Neural cell (in vitro differentiated cells): ENCODE data around the gene TXNL4B. TPM values are rescaled to one million over a fixed set of nuclear protein-coding genes. Genes with fewer than 3 reads are reported as not detected.
A peak's percentile ranks its signal among the peaks of the same experiment; 100 is the strongest.

ENCODE experiments used
- H2AFZ ChIP-seq: fragments of 200-600, 300-800 bp; sonication (generic), shearing (Covaris generic); 2 replicates; pipeline ENCODE4 v1.6.0; 2014; ENCODE audit warnings: low read depth, mild to moderate bottlenecking, antibody characterized with exemption, low read length, moderate library complexity
- H3F3A ChIP-seq: fragments of 200-600 bp; shearing (Covaris generic); 2 replicates; pipeline ENCODE4 v1.6.1; 2016; ENCODE audit warnings: mild to moderate bottlenecking, moderate library complexity, mixed read lengths, antibody characterized with exemption, low read length; ENCODE audit not compliant: insufficient read depth, poor library complexity, severe bottlenecking
- H3K27ac ChIP-seq: fragments of 200-600, 300-800 bp; sonication (generic), shearing (Covaris generic); 2 replicates; pipeline ENCODE4 v1.5.1; 2014; ENCODE audit warnings: mild to moderate bottlenecking, low read length, moderate library complexity
- H3K27me3 ChIP-seq: fragments of 300-800, 200-600 bp; sonication (generic), shearing (Covaris generic); 2 replicates; pipeline ENCODE4 v1.6.0; 2014; ENCODE audit warnings: mild to moderate bottlenecking, low read depth, low read length, moderate library complexity; ENCODE audit not compliant: insufficient read depth
- H3K36me3 ChIP-seq: fragments of 300-800, 200-600 bp; sonication (generic), shearing (Covaris generic); 2 replicates; pipeline ENCODE4 v1.5.1; 2014; ENCODE audit warnings: mild to moderate bottlenecking, antibody characterized with exemption, low read length, moderate library complexity; ENCODE audit not compliant: insufficient read depth
- H3K4me2 ChIP-seq: fragments of 300-800, 200-600 bp; sonication (generic), shearing (Covaris generic); 2 replicates; pipeline ENCODE4 v1.6.0; 2014; ENCODE audit warnings: mild to moderate bottlenecking, low read length
- H3K4me3 ChIP-seq: fragments of 300-800, 200-600 bp; sonication (generic), shearing (Covaris generic); 2 replicates; pipeline ENCODE4 v1.5.1; 2014; ENCODE audit warnings: mild to moderate bottlenecking, low read length, moderate library complexity
- H3K79me2 ChIP-seq: fragments of 200-600 bp; shearing (Covaris generic); replicated peaks from 2 replicates; pipeline ENCODE4 v1.6.0; 2014; ENCODE audit warnings: mild to moderate bottlenecking, low read length, moderate library complexity; ENCODE audit not compliant: insufficient read depth
- H3K9ac ChIP-seq: fragments of 300-800, 200-600 bp; sonication (generic), shearing (Covaris generic); 2 replicates; pipeline ENCODE4 v1.6.1; 2016; ENCODE audit warnings: mild to moderate bottlenecking, low read length, mixed read lengths
- H3K9me2 ChIP-seq: fragments of 200-600 bp; shearing (Covaris generic); 2 replicates; pipeline ENCODE4 v1.6.1; 2016; ENCODE audit warnings: mild to moderate bottlenecking, low read length, mixed read lengths; ENCODE audit not compliant: insufficient read depth
- H3K9me3 ChIP-seq: fragments of 200-600, 300-800 bp; sonication (generic), shearing (Covaris generic); 2 replicates; pipeline ENCODE4 v1.6.1; 2016; ENCODE audit warnings: mild to moderate bottlenecking, mixed run types, low read length, moderate library complexity, mixed read lengths
- H4K20me1 ChIP-seq: fragments of 200-600 bp; shearing (Covaris generic); 2 replicates; pipeline ENCODE4 v1.6.1; 2016; ENCODE audit warnings: mild to moderate bottlenecking, mixed run types; ENCODE audit not compliant: insufficient read depth
- CTCF ChIP-seq: fragments of 450-650 bp; IDR thresholded peaks from 2 replicates; pipeline ENCODE4 v1.5.1; 2014; ENCODE audit warnings: antibody characterized with exemption, mild to moderate bottlenecking, moderate library complexity; ENCODE audit not compliant: poor library complexity, severe bottlenecking
- EP300 ChIP-seq: fragments of 450-650 bp; conservative IDR thresholded peaks from 2 replicates; pipeline ENCODE4 v1.6.1; 2014; ENCODE audit warnings: antibody characterized with exemption, mild to moderate bottlenecking, moderate library complexity; ENCODE audit not compliant: poor library complexity, severe bottlenecking
- EZH2 ChIP-seq: fragments of 200-600, 300-800 bp; shearing (Covaris generic), sonication (generic); IDR thresholded peaks from 2 replicates; pipeline ENCODE4 v1.6.1; 2014; ENCODE audit warnings: antibody characterized with exemption, low read length, borderline replicate concordance, mild to moderate bottlenecking; ENCODE audit not compliant: insufficient read depth, poor library complexity, severe bottlenecking
- MXI1 ChIP-seq: fragments of 450-650 bp; conservative IDR thresholded peaks from 2 replicates; pipeline ENCODE4 v1.6.1; 2014; ENCODE audit warnings: antibody characterized with exemption, mild to moderate bottlenecking; ENCODE audit not compliant: poor library complexity, severe bottlenecking
- POLR2AphosphoS5 ChIP-seq: IDR thresholded peaks from 2 replicates; pipeline ENCODE4 v1.6.1; 2012
- RAD21 ChIP-seq: fragments of 450-650 bp; conservative IDR thresholded peaks from 2 replicates; pipeline ENCODE4 v1.6.1; 2014; ENCODE audit warnings: antibody characterized with exemption, mild to moderate bottlenecking, moderate library complexity
- SMC3 ChIP-seq: fragments of 450-650 bp; conservative IDR thresholded peaks from 2 replicates; pipeline ENCODE4 v1.6.1; 2014; ENCODE audit warnings: antibody characterized with exemption, mild to moderate bottlenecking, moderate library complexity; ENCODE audit not compliant: poor library complexity
- TAF1 ChIP-seq: IDR thresholded peaks from 2 replicates; pipeline ENCODE4 v1.6.1; 2012; ENCODE audit warnings: low read depth
- polyA plus RNA-seq: library from polyadenylated mRNA; depleted of rRNA; stranded (reverse); fragments of >200 nt; gene quantifications from 2 replicates; pipeline ENCODE4 v1.2.3, GENCODE V29; 2014
- TF ChIP-seq, protein P1 (sequence below): IDR thresholded peaks from 2 replicates; pipeline ENCODE4 v1.6.1; 2012; ENCODE audit warnings: borderline replicate concordance

TXNL4B gene
- polyA plus RNA-seq, 1 donor from 2014 or later = 26.2 TPM

- H3K27me3 ChIP-seq = no peaks in the 10 kb centered on the region
- no peaks in the 10 kb centered on the region for H3F3A ChIP-seq
- H2AFZ ChIP-seq = no peak overlapping the region
- no peak overlapping the region for H3K4me2 ChIP-seq
- no peaks in the 10 kb centered on the region for H3K36me3 ChIP-seq
- TF ChIP-seq EP300 (no peak), TAF1 (no peak), EZH2 (no peak), POLR2AphosphoS5 (no peak), CTCF (no peak), RAD21 (no peak), MXI1 (no peak), SMC3 (no peak)
- TF ChIP-seq, protein P1, sequence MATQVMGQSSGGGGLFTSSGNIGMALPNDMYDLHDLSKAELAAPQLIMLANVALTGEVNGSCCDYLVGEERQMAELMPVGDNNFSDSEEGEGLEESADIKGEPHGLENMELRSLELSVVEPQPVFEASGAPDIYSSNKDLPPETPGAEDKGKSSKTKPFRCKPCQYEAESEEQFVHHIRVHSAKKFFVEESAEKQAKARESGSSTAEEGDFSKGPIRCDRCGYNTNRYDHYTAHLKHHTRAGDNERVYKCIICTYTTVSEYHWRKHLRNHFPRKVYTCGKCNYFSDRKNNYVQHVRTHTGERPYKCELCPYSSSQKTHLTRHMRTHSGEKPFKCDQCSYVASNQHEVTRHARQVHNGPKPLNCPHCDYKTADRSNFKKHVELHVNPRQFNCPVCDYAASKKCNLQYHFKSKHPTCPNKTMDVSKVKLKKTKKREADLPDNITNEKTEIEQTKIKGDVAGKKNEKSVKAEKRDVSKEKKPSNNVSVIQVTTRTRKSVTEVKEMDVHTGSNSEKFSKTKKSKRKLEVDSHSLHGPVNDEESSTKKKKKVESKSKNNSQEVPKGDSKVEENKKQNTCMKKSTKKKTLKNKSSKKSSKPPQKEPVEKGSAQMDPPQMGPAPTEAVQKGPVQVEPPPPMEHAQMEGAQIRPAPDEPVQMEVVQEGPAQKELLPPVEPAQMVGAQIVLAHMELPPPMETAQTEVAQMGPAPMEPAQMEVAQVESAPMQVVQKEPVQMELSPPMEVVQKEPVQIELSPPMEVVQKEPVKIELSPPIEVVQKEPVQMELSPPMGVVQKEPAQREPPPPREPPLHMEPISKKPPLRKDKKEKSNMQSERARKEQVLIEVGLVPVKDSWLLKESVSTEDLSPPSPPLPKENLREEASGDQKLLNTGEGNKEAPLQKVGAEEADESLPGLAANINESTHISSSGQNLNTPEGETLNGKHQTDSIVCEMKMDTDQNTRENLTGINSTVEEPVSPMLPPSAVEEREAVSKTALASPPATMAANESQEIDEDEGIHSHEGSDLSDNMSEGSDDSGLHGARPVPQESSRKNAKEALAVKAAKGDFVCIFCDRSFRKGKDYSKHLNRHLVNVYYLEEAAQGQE = no peak
- H4K20me1 ChIP-seq = no peaks in the 10 kb centered on the region
- H3K9me2 ChIP-seq = no peaks in the 10 kb centered on the region
- H3K4me3 ChIP-seq = no peak overlapping the region
- no peak overlapping the region for H3K9ac ChIP-seq
- peak overlapping the region; percentile 84 for H3K27ac ChIP-seq
- H3K79me2 ChIP-seq = no peaks in the 10 kb centered on the region
- H3K9me3 ChIP-seq = no peaks in the 10 kb centered on the region
Observed at GRCh38 chr16:72126429-72126765, 33.0 kb upstream of the TXNL4B start.

DNA sequence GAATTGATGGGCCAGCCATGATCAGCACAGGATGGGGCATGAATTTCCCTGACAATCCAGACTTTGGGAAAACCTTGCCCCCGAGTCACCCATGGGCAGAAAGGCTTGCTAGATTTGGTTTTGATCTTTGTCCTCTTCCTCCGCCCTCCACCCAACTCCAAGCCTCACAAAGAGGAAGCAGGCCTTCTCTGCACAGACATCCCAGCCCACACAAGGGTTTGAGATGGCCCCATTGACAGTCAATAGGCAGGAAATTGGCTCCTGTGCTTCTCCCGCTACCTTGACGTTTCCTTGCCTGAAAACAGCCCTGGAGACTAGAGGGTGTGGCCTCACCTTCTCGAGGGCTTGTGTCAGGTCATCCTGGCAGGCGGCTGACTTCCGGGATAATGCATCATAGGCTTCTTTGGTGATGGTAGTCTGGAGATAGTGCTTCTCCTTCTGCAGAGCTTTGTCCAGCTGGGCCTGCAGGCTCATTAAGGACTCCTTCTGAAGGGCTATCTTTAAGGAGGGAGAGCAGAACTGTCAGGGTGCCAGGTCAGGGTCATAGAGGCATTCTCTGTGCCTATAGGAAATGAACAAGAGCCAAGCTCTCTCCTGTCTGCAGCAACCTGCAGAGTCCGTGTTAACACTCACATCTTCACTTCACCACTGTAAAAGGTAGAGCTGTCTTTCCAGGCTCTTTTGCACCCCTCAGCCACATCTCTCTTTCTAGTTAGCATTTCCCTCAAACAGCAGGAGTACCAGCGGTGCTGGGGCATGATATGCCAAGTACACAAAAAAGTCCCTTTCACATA, 32.4 kb upstream of the TXNL4B start:
- H3K4me2 ChIP-seq = no peak overlapping the region
- no peak for TF ChIP-seq EP300
- TF ChIP-seq SMC3 = no peak
- no peak for TF ChIP-seq TAF1
- TF ChIP-seq, protein P1 = no peak
- no peak for TF ChIP-seq POLR2AphosphoS5
- no peak for TF ChIP-seq RAD21
- TF ChIP-seq MXI1 = no peak
- TF ChIP-seq CTCF = no peak
- TF ChIP-seq EZH2 = no peak
- no peaks in the 10 kb centered on the region for H3F3A ChIP-seq
- H3K36me3 ChIP-seq = no peaks in the 10 kb centered on the region
- H4K20me1 ChIP-seq = no peaks in the 10 kb centered on the region
- peak overlapping the region; percentile 55 for H3K9ac ChIP-seq
- H3K9me2 ChIP-seq = no peaks in the 10 kb centered on the region
- peak overlapping the region; percentile 84 for H3K27ac ChIP-seq
- H3K4me3 ChIP-seq = no peak overlapping the region
- H3K27me3 ChIP-seq = no peaks in the 10 kb centered on the region
- H2AFZ ChIP-seq = peak overlapping the region; percentile 46
- no peaks in the 10 kb centered on the region for H3K9me3 ChIP-seq
- H3K79me2 ChIP-seq = no peaks in the 10 kb centered on the region
